AG04450 (cell line): ENCODE results near the gene SUCO. TPM values are rescaled to one million over a fixed set of nuclear protein-coding genes. Genes with fewer than 3 reads are reported as not detected.

Source experiments
- CTCF ChIA-PET: fragments of 300-600, 350-600 bp; formaldehyde crosslinking; extraction: SDS; loops from one replicate; lab custom pipeline; 2022; ENCODE audit warnings: antibody characterized with exemption, inconsistent platforms; lab: Charles Lee
- POLR2A ChIA-PET: fragments of 350-600 bp; formaldehyde crosslinking; extraction: SDS; loops from one replicate; lab custom pipeline; 2021; ENCODE audit warnings: antibody characterized with exemption, inconsistent platforms; lab: Yijun Ruan, JAX
- DNase-seq: peaks from one replicate; pipeline ENCODE4 v3.0.0-alpha.2; 2011; ENCODE audit warnings: low read depth, low spot score
- H3K27ac ChIP-seq: one replicate; pipeline ENCODE4 v1.5.1; 2012; ENCODE audit warnings: low read depth, low read length, control low read depth
- H3K27me3 ChIP-seq: one replicate; pipeline ENCODE4 v1.6.0; 2012; ENCODE audit warnings: low read length; ENCODE audit not compliant: control insufficient read depth, insufficient read depth
- H3K4me3 ChIP-seq: 2 replicates; pipeline ENCODE4 v1.5.1; 2011; ENCODE audit warnings: mild to moderate bottlenecking, low read depth, low read length, control low read depth
- H3K9me3 ChIP-seq: 2 replicates; pipeline ENCODE4 v1.5.1; 2012; ENCODE audit warnings: low read length; ENCODE audit not compliant: control insufficient read depth, insufficient read depth
- CTCF ChIP-seq: IDR thresholded peaks from 2 replicates; pipeline ENCODE4 v1.5.1; 2011; ENCODE audit warnings: low read depth, low read length, control low read depth, inconsistent platforms
- polyA plus RNA-seq: library from polyadenylated mRNA; depleted of rRNA; stranded (reverse); fragments of >200 nt; gene quantifications from 2 replicates; pipeline ENCODE4 v1.2.3, GENCODE V29; 2011

The SUCO gene
- polyA plus RNA-seq, 1 experiment: 25.1 TPM

GRCh38 chr1:172496678-172497077, 36.3 kb upstream of the SUCO start:
- TF ChIP-seq CTCF: no peak
- DNase-seq: no peak
- Histone ChIP-seq H3K27me3 (peaks cover 15% of the 10 kb centered on the region), H3K4me3 (no peak overlapping the region), H3K9me3 (no peaks in the 10 kb centered on the region), H3K27ac (no peak overlapping the region)
- ChIA-PET POLR2A (no interaction called here), CTCF (interaction anchor here (0.6 to 0.8 kb wide), 2 partner anchors 10 to 102 kb away, joined by 3 to 7 read pairs; no protein-coding TSS in a partner anchor)

- CTCF ChIA-PET: interaction anchor here (0.6 to 0.8 kb wide), 2 partner anchors 11 to 103 kb away, joined by 3 to 7 read pairs; no protein-coding TSS in a partner anchor
- Histone ChIP-seq H3K4me3 (no peak overlapping the region), H3K27ac (no peak overlapping the region)
These were observed 35.7 kb upstream of the SUCO start for GRCh38 chr1:172497230-172497629.

GRCh38 chr1:172498857-172499256, 34.1 kb upstream of the SUCO start:
- Histone ChIP-seq H3K4me3 (no peak overlapping the region), H3K27me3 (peaks cover 14% of the 10 kb centered on the region), H3K9me3 (no peaks in the 10 kb centered on the region), H3K27ac (no peak overlapping the region)
- CTCF ChIA-PET: no interaction called here
- TF ChIP-seq CTCF: no peak
- no peak for DNase-seq
- POLR2A ChIA-PET: no interaction called here

More at GRCh38 chr1:172497230-172497629, 35.7 kb upstream of the SUCO start:
- POLR2A ChIA-PET: no interaction called here
- Histone ChIP-seq H3K27me3 (peaks cover 11% of the 10 kb centered on the region), H3K9me3 (no peaks in the 10 kb centered on the region)
- DNase-seq: no peak
- no peak for TF ChIP-seq CTCF

- ChIA-PET CTCF (interaction anchor here (0.5 kb wide), 1 partner anchor 11 kb away, joined by 3 read pairs; no protein-coding TSS in a partner anchor), POLR2A (no interaction called here)
- no peak for TF ChIP-seq CTCF
- no peaks in the 10 kb centered on the region for H3K9me3 ChIP-seq
- H3K27me3 ChIP-seq: peaks cover 15% of the 10 kb centered on the region
- DNase-seq: no peak
- no peak overlapping the region for H3K4me3 ChIP-seq
- no peak overlapping the region for H3K27ac ChIP-seq
These were observed 33.3 kb upstream of the SUCO start for GRCh38 chr1:172499636-172500141.

- H3K4me3 ChIP-seq: no peak overlapping the region
- TF ChIP-seq CTCF: no peak
- peaks cover 15% of the 10 kb centered on the region for H3K27me3 ChIP-seq
- DNase-seq: no peak
- H3K27ac ChIP-seq: no peak overlapping the region
- POLR2A ChIA-PET: no interaction called here
- H3K9me3 ChIP-seq: no peaks in the 10 kb centered on the region
- CTCF ChIA-PET: interaction anchor here (0.5 kb wide), 1 partner anchor 10 kb away, joined by 3 read pairs; no protein-coding TSS in a partner anchor
These were observed 32.7 kb upstream of the SUCO start for GRCh38 chr1:172500207-172500606.
